Psoas muscle (tissue), 8 donors: Measurements from ENCODE around the gene UBE3D. TPM values are rescaled to one million over a fixed set of nuclear protein-coding genes. Genes with fewer than 3 reads are reported as not detected.
A peak's percentile ranks its signal among the peaks of the same experiment; 100 is the strongest.

Experiments
- ATAC-seq, 4 donors: fragments of 200-7000 bp; cut with Tn5 transposase; one replicate each; pipeline ENCODE4 v1.9.1; 2020; ENCODE audit warnings: moderate library complexity in 3 of 4, mild to moderate bottlenecking in 2 of 4
- DNase-seq, 2 donors: peaks; one replicate each; pipeline ENCODE4 v3.0.0-alpha.2; 2020
- H3K27ac ChIP-seq: fragments of 200-600 bp; one replicate; pipeline ENCODE4 v1.8.0; 2022
- H3K27me3 ChIP-seq, 3 donors: fragments of 200-600 bp in 1 of 3; one replicate each; pipeline versions ENCODE4 v1.6.1 to v1.8.0; 2013 to 2022; ENCODE audit warnings: low read length in 2 of 3, mild to moderate bottlenecking in 2 of 3, moderate library complexity in 1 of 3; ENCODE audit not compliant: insufficient read depth in 3 of 3
- H3K36me3 ChIP-seq, 2 donors: fragments of 200-600 bp in 1 of 2; one replicate each; pipeline versions ENCODE4 v1.6.1 to v1.8.0; 2013 to 2022; ENCODE audit warnings: low read depth in 1 of 2, mild to moderate bottlenecking in 1 of 2, moderate library complexity in 1 of 2; ENCODE audit not compliant: insufficient read depth in 1 of 2
- H3K4me1 ChIP-seq: fragments of 200-600 bp; one replicate; pipeline ENCODE4 v1.8.0; 2022
- H3K4me3 ChIP-seq: fragments of 200-600 bp; one replicate; pipeline ENCODE4 v1.8.0; 2022; ENCODE audit warnings: mild to moderate bottlenecking
- H3K9me3 ChIP-seq: fragments of 200-600 bp; one replicate; pipeline ENCODE4 v1.8.0; 2022
- CTCF ChIP-seq: fragments of 200-600 bp; IDR thresholded peaks from one replicate; pipeline ENCODE4 v1.8.0; 2022; ENCODE audit warnings: antibody characterized with exemption
- WGBS, 3 donors: extraction: QIAGEN DNeasy Blood & Tissue Kit; methylation state at CpG; one replicate each; pipeline versions ENCODE4 v1.1.6 to v1.1.7; 2013; 5-methylcytosine and 5-hydroxymethylcytosine counted together
- intact Hi-C, 2 donors: fragments of 100-400 bp; cut with DNase I; formaldehyde crosslinking; loops; one replicate each; pipeline versions ENCODE4 v1.11.0 to v1.14.2; 2022
- polyA plus RNA-seq, 3 donors: library from polyadenylated mRNA; stranded (reverse); fragments of 200-250 nt; gene quantifications; one replicate each; pipeline ENCODE4 v1.2.3, GENCODE V29; 2013
- total RNA-seq, 4 donors: library from RNA; stranded (reverse); fragmentation: NEBNext Ultra II Directional in 2 of 4; extraction: Animal tissue kit (Norgen Biotek cat#: 25700) in 2 of 4; gene quantifications; one replicate each; pipeline versions ENCODE4 v1.2.1 to v1.2.4, GENCODE V29; 2021 to 2023
- donor health status: healthy with polysubstance abuse.
- donor health status: DM: no; HTN: no; CAD: no; lungs with moderate emphysema.
- donor health status: Bipolar disorder and iron deficiency.
- donor health status: healthy.
- donor health status: DM: yes; HTN: yes; CAD: no.
- donor health status: DM: no; HTN: no; CAD: no.
- donor health status: DM: no; HTN: no; CAD: no.
- donor health status: DM: yes; HTN: yes; CAD: no.

Gene UBE3D
- total and polyA plus RNA-seq, 7 donors: 1.9 to 3.8 (median 2.2) TPM

- ATAC-seq: peak in 3 of 4 donors; percentile 43 to 73 (median 54)
- intact Hi-C loops: no loop called here
- Histone ChIP-seq H3K27ac (no peak overlapping the region), H3K36me3 (no peaks in the 10 kb centered on the region), H3K27me3 (no peaks in the 10 kb centered on the region), H3K9me3 (no peaks in the 10 kb centered on the region), H3K4me3 (no peak overlapping the region), H3K4me1 (no peaks in the 10 kb centered on the region)
- no peak for DNase-seq
- WGBS, 3 donors: 62 to 86% (median 73%) methylated on average over 4 of the region's 4 CpGs
- no peak for TF ChIP-seq CTCF
Observed at GRCh38 chr6:82875573-82876185, 190.0 kb downstream of the UBE3D start.

- TF ChIP-seq CTCF: no peak
- no peaks in the 10 kb centered on the region for H3K4me1 ChIP-seq
- H3K4me3 ChIP-seq: no peak overlapping the region
- intact Hi-C loops: no loop called here
- no peaks in the 10 kb centered on the region for H3K9me3 ChIP-seq
- 80 to 88% (median 83%) methylated on average over 3 of the region's 3 CpGs for WGBS, 3 donors
- no peaks in the 10 kb centered on the region for H3K27me3 ChIP-seq
- no peak for DNase-seq
- H3K27ac ChIP-seq: no peak overlapping the region
- H3K36me3 ChIP-seq: no peaks in the 10 kb centered on the region
- ATAC-seq: no peak
Observed at GRCh38 chr6:82874867-82875266, 190.8 kb downstream of the UBE3D start.

- TF ChIP-seq CTCF: no peak
- Histone ChIP-seq H3K4me3 (no peak overlapping the region), H3K4me1 (no peaks in the 10 kb centered on the region), H3K27me3 (no peaks in the 10 kb centered on the region), H3K9me3 (no peaks in the 10 kb centered on the region), H3K27ac (no peak overlapping the region), H3K36me3 (no peaks in the 10 kb centered on the region)
- ATAC-seq (no peak), DNase-seq (no peak)
- 96 to 97% (median 96%) methylated on average over 1 of the region's 1 CpG for WGBS, 3 donors
- intact Hi-C loops: no loop called here
Observed at GRCh38 chr6:82872185-82872584, 193.5 kb downstream of the UBE3D start.

- Histone ChIP-seq H3K36me3 (no peaks in the 10 kb centered on the region), H3K27ac (no peak overlapping the region), H3K9me3 (no peaks in the 10 kb centered on the region), H3K4me3 (no peak overlapping the region), H3K4me1 (no peaks in the 10 kb centered on the region), H3K27me3 (no peaks in the 10 kb centered on the region)
- intact Hi-C loops: no loop called here
- 79 to 89% (median 84%) methylated on average over 2 of the region's 2 CpGs for WGBS, 3 donors
- no peak for TF ChIP-seq CTCF
- DNase-seq: no peak
- ATAC-seq: no peak
Observed at GRCh38 chr6:82870582-82871172, 195.0 kb downstream of the UBE3D start.

GRCh38 chr6:82869493-82869892, 196.1 kb downstream of the UBE3D start:
- intact Hi-C loops: no loop called here
- no peak for TF ChIP-seq CTCF
- no peaks in the 10 kb centered on the region for H3K9me3 ChIP-seq
- no peaks in the 10 kb centered on the region for H3K27me3 ChIP-seq
- H3K4me1 ChIP-seq: no peaks in the 10 kb centered on the region
- no peak overlapping the region for H3K27ac ChIP-seq
- ATAC-seq (no peak), DNase-seq (no peak)
- no peaks in the 10 kb centered on the region for H3K36me3 ChIP-seq
- no peak overlapping the region for H3K4me3 ChIP-seq
